KMS-11 (cell line): ENCODE measurements around the gene SCT.

Experiments
- H2AFZ ChIP-seq: fragments of 200-600 bp; sonication (generic); 2 replicates; pipeline ENCODE4 v1.6.1; 2016; ENCODE audit warnings: antibody characterized with exemption, mixed run types, low read depth
- H3K27ac ChIP-seq: fragments of 200-600 bp; sonication (generic); 2 replicates; pipeline ENCODE4 v1.6.1; 2016; ENCODE audit warnings: mild to moderate bottlenecking, mixed run types
- H3K27me3 ChIP-seq: fragments of 200-600 bp; sonication (generic); 2 replicates; pipeline ENCODE4 v1.6.1; 2017; ENCODE audit warnings: mild to moderate bottlenecking, low read depth, mixed run types, moderate library complexity; ENCODE audit not compliant: insufficient read depth
- H3K36me3 ChIP-seq: fragments of 200-600 bp; sonication (generic); 2 replicates; pipeline ENCODE4 v1.6.1; 2017; ENCODE audit warnings: mild to moderate bottlenecking, mixed run types; ENCODE audit not compliant: insufficient read depth
- H3K4me1 ChIP-seq: fragments of 200-600 bp; sonication (generic); 2 replicates; pipeline ENCODE4 v1.6.1; 2016; ENCODE audit warnings: mild to moderate bottlenecking, low read depth, mixed run types; ENCODE audit not compliant: poor library complexity, severe bottlenecking
- H3K4me2 ChIP-seq: fragments of 200-600 bp; sonication (generic); 2 replicates; pipeline ENCODE4 v1.7.0; 2016; ENCODE audit warnings: mild to moderate bottlenecking, mixed run types
- H3K4me3 ChIP-seq: fragments of 200-600 bp; sonication (generic); IDR thresholded peaks from 2 replicates; pipeline ENCODE4 v1.6.1; 2017; ENCODE audit warnings: low read depth, low read length, mixed read lengths; ENCODE audit not compliant: insufficient read depth
- H3K79me2 ChIP-seq: fragments of 200-600 bp; sonication (generic); 2 replicates; pipeline ENCODE4 v1.6.1; 2016; ENCODE audit warnings: low read depth, mixed run types; ENCODE audit not compliant: insufficient read depth
- H3K9ac ChIP-seq: fragments of 200-600 bp; sonication (generic); 2 replicates; pipeline ENCODE4 v1.6.1; 2016; ENCODE audit warnings: mild to moderate bottlenecking, mixed run types
- H4K20me1 ChIP-seq: fragments of 200-600 bp; sonication (generic); 2 replicates; pipeline ENCODE4 v1.6.1; 2016; ENCODE audit warnings: mild to moderate bottlenecking, mixed run types; ENCODE audit not compliant: insufficient read depth
- TF ChIP-seq, protein P1 (sequence below): fragments of 200-600 bp; sonication (generic); conservative IDR thresholded peaks from 2 replicates; pipeline ENCODE4 v1.6.1; 2017; ENCODE audit warnings: low read depth, mild to moderate bottlenecking, antibody characterized with exemption, low read length, moderate library complexity, mixed read lengths

Gene SCT

DNA sequence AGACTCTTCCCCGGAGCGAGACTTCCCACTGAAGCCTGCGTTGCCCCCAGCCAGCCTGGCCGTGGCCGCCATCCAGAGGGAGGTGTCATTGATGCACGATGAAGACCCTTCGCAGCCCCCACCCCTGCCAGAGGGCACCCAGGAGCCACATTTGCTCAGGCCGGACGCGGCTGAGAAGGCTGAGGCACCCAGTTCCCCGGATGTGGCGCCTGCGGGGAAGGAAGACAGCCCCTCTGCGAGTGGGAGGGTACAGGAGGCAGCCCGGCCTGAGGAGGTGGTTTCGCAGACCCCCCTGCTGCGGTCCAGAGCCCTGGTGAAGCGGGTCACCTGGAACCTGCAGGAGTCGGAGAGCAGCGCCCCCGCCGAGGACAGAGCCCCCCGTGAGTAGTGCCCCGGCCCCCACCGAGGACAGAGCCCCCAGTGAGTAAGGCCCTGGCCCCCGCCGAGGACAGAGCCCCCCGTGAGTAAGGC, 17.6 kb downstream of the SCT start:
- TF ChIP-seq, protein P1, sequence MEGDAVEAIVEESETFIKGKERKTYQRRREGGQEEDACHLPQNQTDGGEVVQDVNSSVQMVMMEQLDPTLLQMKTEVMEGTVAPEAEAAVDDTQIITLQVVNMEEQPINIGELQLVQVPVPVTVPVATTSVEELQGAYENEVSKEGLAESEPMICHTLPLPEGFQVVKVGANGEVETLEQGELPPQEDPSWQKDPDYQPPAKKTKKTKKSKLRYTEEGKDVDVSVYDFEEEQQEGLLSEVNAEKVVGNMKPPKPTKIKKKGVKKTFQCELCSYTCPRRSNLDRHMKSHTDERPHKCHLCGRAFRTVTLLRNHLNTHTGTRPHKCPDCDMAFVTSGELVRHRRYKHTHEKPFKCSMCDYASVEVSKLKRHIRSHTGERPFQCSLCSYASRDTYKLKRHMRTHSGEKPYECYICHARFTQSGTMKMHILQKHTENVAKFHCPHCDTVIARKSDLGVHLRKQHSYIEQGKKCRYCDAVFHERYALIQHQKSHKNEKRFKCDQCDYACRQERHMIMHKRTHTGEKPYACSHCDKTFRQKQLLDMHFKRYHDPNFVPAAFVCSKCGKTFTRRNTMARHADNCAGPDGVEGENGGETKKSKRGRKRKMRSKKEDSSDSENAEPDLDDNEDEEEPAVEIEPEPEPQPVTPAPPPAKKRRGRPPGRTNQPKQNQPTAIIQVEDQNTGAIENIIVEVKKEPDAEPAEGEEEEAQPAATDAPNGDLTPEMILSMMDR = no peak
- H3K79me2 ChIP-seq = no peaks in the 10 kb centered on the region
- no peak overlapping the region for H3K4me3 ChIP-seq
- H4K20me1 ChIP-seq = no peaks in the 10 kb centered on the region
- peaks cover 3% of the 10 kb centered on the region for H3K4me1 ChIP-seq
- no peak overlapping the region for H2AFZ ChIP-seq
- H3K27ac ChIP-seq = no peak overlapping the region
- no peaks in the 10 kb centered on the region; the same call in 1 of the 2 replicates for H3K36me3 ChIP-seq
- no peaks in the 10 kb centered on the region for H3K27me3 ChIP-seq
- H3K4me2 ChIP-seq = no peak overlapping the region
- no peak overlapping the region for H3K9ac ChIP-seq

DNA sequence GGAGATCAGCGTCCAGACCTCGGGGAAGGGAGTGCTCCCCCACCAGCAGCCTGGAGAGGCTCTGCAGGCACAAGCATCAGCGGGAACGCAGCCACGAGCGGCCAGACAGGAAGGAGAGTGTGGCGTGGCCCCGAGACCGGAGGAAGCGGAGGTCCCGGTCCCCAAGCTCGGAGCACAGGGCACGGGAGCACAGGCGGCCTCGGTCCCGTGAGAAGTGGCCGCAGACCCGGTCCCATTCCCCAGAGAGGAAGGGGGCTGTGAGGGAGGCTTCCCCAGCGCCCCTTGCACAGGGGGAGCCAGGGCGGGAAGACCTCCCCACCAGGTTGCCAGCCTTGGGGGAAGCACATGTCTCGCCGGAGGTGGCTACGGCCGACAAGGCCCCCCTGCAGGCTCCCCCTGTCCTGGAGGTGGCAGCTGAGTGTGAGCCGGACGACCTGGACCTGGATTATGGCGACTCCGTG, 18.2 kb downstream of the SCT start:
- Histone ChIP-seq H3K27ac (no peak overlapping the region), H3K4me1 (no peaks in the 10 kb centered on the region), H3K79me2 (no peaks in the 10 kb centered on the region), H3K4me2 (no peak overlapping the region), H3K9ac (no peak overlapping the region), H2AFZ (no peak overlapping the region), H3K36me3 (no peaks in the 10 kb centered on the region; the same call in 1 of the 2 replicates), H3K27me3 (no peaks in the 10 kb centered on the region), H3K4me3 (no peak overlapping the region), H4K20me1 (no peaks in the 10 kb centered on the region)
- TF ChIP-seq, protein P1 = no peak

DNA sequence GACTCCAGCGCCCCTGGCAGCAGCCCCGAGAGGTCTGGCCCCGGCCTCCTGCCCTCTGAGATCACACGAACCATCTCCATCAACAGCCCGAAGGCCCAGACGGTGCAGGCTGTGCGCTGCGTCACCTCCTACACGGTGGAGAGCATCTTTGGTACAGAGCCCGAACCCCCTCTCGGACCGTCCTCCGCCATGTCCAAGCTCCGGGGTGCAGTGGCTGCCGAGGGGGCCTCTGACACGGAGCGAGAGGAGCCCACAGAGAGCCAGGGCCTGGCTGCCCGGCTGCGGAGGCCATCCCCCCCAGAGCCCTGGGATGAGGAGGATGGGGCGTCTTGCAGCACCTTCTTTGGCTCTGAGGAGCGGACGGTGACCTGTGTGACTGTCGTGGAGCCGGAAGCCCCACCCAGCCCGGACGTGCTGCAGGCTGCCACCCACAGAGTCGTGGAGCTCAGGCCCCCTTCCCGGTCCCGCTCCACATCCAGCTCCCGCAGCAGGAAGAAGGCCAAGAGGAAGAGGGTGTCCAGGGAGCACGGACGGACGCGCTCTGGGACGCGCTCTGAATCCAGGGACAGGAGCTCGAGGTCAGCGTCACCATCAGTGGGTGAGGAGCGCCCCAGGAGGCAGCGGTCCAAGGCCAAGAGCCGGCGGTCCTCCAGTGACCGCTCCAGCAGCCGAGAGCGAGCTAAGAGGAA, 18.9 kb downstream of the SCT start:
- Histone ChIP-seq H3K4me3 (no peak overlapping the region), H3K4me1 (no peaks in the 10 kb centered on the region), H4K20me1 (no peaks in the 10 kb centered on the region), H3K36me3 (no peaks in the 10 kb centered on the region; the same call in 1 of the 2 replicates), H3K9ac (no peak overlapping the region), H2AFZ (no peak overlapping the region), H3K4me2 (no peak overlapping the region), H3K27me3 (no peaks in the 10 kb centered on the region), H3K79me2 (no peaks in the 10 kb centered on the region), H3K27ac (no peak overlapping the region)
- TF ChIP-seq, protein P1 = no peak

DNA sequence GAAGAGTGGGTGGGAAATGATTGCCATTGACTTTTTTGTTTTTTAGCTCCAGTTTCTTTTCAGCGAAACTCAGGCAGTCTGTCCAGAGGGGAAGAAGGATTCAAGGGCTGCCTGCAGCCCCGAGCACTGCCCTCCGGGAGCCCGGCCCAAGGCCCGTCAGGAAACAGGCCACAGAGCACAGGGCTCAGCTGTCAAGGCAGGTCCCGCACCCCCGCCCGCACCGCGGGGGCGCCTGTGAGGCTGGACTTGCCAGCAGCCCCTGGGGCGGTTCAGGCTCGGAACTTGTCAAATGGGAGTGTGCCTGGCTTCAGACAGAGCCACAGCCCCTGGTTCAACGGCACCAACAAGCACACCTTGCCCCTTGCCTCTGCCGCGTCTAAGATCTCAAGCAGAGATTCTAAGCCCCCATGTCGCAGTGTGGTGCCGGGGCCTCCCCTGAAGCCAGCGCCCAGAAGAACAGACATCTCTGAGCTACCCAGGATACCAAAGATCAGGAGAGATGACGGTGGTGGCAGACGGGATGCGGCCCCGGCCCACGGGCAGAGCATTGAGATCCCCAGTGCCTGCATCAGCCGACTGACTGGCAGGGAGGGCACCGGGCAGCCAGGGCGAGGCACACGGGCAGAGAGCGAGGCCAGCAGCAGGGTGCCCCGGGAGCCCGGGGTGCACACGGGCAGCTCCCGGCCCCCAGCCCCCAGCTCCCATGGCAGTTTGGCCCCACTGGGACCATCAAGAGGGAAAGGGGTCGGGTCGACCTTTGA, 19.8 kb downstream of the SCT start:
- Histone ChIP-seq H3K4me3 (no peak overlapping the region), H4K20me1 (no peaks in the 10 kb centered on the region), H3K4me1 (no peaks in the 10 kb centered on the region), H3K36me3 (no peaks in the 10 kb centered on the region; the same call in 1 of the 2 replicates), H2AFZ (no peak overlapping the region), H3K27ac (no peak overlapping the region), H3K4me2 (no peak overlapping the region), H3K9ac (no peak overlapping the region), H3K79me2 (no peaks in the 10 kb centered on the region), H3K27me3 (no peaks in the 10 kb centered on the region)
- TF ChIP-seq, protein P1 = no peak
